Erythroblast (primary cell): ENCODE results near the gene ARSB.

Experiments
- GATA1 ChIP-seq: IDR thresholded peaks from 2 replicates; pipeline ENCODE4 v1.6.1; 2011; ENCODE audit warnings: low read depth, mild to moderate bottlenecking, control low read depth, low read length, moderate library complexity
- POLR2A ChIP-seq: IDR thresholded peaks from 2 replicates; pipeline ENCODE4 v1.6.1; 2011; ENCODE audit warnings: mild to moderate bottlenecking, low read length

DNA sequence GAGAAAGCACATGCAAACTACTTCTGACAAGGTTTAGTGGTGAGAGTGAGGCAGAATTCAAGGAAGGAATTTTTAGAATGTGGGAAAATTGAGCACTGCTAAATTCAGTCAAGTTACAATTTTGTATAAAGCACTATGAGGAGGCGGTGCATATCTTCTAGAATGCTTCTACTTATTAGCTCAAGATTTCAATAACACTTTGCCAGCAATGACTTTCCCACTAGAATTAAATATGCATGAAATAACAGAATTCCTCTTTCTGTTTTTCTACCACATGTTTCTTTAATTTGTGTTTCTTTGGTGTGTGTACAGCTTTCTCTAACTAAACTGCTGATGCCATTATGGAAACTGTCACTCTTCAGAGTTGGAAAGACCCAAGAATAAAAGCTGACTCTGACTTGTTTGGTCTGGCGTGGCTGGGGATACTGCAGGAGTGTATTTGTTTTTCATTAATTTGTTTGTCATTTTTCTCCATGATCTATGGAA is 163.5 kb downstream of the ARSB start:
- TF ChIP-seq POLR2A (no peak), GATA1 (no peak)
